HCT116 (cell line): ENCODE data around the gene GNG7. TPM values are rescaled to one million over a fixed set of nuclear protein-coding genes. Genes with fewer than 3 reads are reported as not detected.
A peak's percentile ranks its signal among the peaks of the same experiment; 100 is the strongest.

Source experiments
- ATAC-seq: fragments of 200-7000 bp; cut with Tn5 transposase; 2 replicates; pipeline ENCODE4 v1.9.1; 2020; ENCODE audit warnings: mild to moderate bottlenecking, moderate library complexity
- BruUV-seq: library from RNA; stranded (reverse); fragments of 400-500 nt; replicated peaks from 2 replicates; lab custom pipeline; 2021; lab: Mats Ljungman, UMichigan
- CTCF ChIA-PET: fragments of 300-600 bp; sonication (Branson Sonifier 250); formaldehyde crosslinking; loops from one replicate; lab custom pipeline; 2021; ENCODE audit warnings: antibody characterized with exemption; lab: Charles Lee
- POLR2A ChIA-PET: fragments of 300-600, 350-600 bp; sonication (Branson Sonifier 250); formaldehyde crosslinking; loops from one replicate; lab custom pipeline; 2021; ENCODE audit warnings: antibody characterized with exemption; lab: Charles Lee
- RAD21 ChIA-PET, 2 experiments: fragments of 300-600 bp; sonication (Branson Sonifier 250); formaldehyde crosslinking; loops; one replicate each; lab custom pipeline; 2023; ENCODE audit warnings: low total read pairs in 2 of 2; ENCODE audit not compliant: uncharacterized antibody in 2 of 2, unreplicated experiment in 2 of 2, low non-redundant PET in 1 of 2; lab: Charles Lee
- DNase-seq: peaks from one replicate; pipeline ENCODE4 v3.0.0-alpha.2; 2010; ENCODE audit warnings: low read depth, low spot score
- H2AFZ ChIP-seq: fragments of 200-600 bp; shearing (Covaris generic), sonication (generic); 2 replicates; pipeline ENCODE4 v1.6.1; 2017; ENCODE audit warnings: low read depth, mixed run types, mixed read lengths, antibody characterized with exemption, low read length; ENCODE audit not compliant: poor library complexity, severe bottlenecking
- H3K27ac ChIP-seq: 2 replicates; pipeline ENCODE4 v1.5.1; 2012; ENCODE audit warnings: low read depth, low read length
- H3K27me3 ChIP-seq: fragments of 200-600 bp; sonication (generic); 2 replicates; pipeline ENCODE4 v1.6.1; 2016; ENCODE audit warnings: mixed run types, low read length, mixed read lengths; ENCODE audit not compliant: insufficient read depth
- H3K36me3 ChIP-seq, 2 experiments: fragments of 200-500 bp in 1 of 2; fragments of 200-600 bp in 1 of 2; sonication (Bioruptor generic) in 1 of 2; sonication (generic) in 1 of 2; 2 replicates each; pipeline versions ENCODE4 v1.5.1 to v1.6.1; 2014 to 2016; ENCODE audit warnings: low read length in 2 of 2, inconsistent platforms in 1 of 2, mixed read lengths in 1 of 2, mixed run types in 1 of 2; ENCODE audit not compliant: insufficient read depth in 2 of 2, control insufficient read depth in 1 of 2
- H3K4me1 ChIP-seq, 2 experiments: fragments of 200-600 bp in 1 of 2; sonication (generic) in 1 of 2; 2 replicates each; pipeline versions ENCODE4 v1.5.1 to v1.6.1; 2012 to 2017; ENCODE audit warnings: low read length in 2 of 2, inconsistent platforms in 1 of 2, mild to moderate bottlenecking in 1 of 2, mixed read lengths in 1 of 2, mixed run types in 1 of 2, moderate library complexity in 1 of 2; ENCODE audit not compliant: insufficient read depth in 2 of 2, control insufficient read depth in 1 of 2
- H3K4me2 ChIP-seq: fragments of 200-600 bp; sonication (generic); 2 replicates; pipeline ENCODE4 v1.6.1; 2017; ENCODE audit warnings: mixed run types, low read length, mixed read lengths
- H3K4me3 ChIP-seq, 2 experiments: fragments of 200-600 bp in 1 of 2; sonication (generic) in 1 of 2; replicated peaks in 1 of 2; 2 replicates each; pipeline ENCODE4 v1.5.1; 2011 to 2016; ENCODE audit warnings: low read length in 2 of 2, control low read depth in 1 of 2, low read depth in 1 of 2, mild to moderate bottlenecking in 1 of 2, mixed read lengths in 1 of 2, mixed run types in 1 of 2
- H3K79me2 ChIP-seq: fragments of 200-600 bp; sonication (generic); 2 replicates; pipeline ENCODE4 v1.6.1; 2017; ENCODE audit warnings: mild to moderate bottlenecking, mixed run types, low read length, moderate library complexity, mixed read lengths; ENCODE audit not compliant: insufficient read depth
- H3K9ac ChIP-seq: fragments of 200-600 bp; sonication (generic); 2 replicates; pipeline ENCODE4 v1.6.1; 2016; ENCODE audit warnings: low read length, mixed read lengths
- H3K9me2 ChIP-seq: fragments of 200-600 bp; sonication (generic), shearing (Covaris generic); 2 replicates; pipeline ENCODE4 v1.6.1; 2017; ENCODE audit warnings: mixed run types, mild to moderate bottlenecking, moderate library complexity; ENCODE audit not compliant: insufficient read depth
- H3K9me3 ChIP-seq, 2 experiments: fragments of 200-500 bp in 1 of 2; fragments of 200-600 bp in 1 of 2; sonication (Bioruptor generic) in 1 of 2; sonication (generic) in 1 of 2; 2 replicates each; pipeline ENCODE4 v1.6.1; 2014 to 2017; ENCODE audit warnings: low read length in 2 of 2, mixed read lengths in 2 of 2, inconsistent platforms in 1 of 2, low read depth in 1 of 2, mild to moderate bottlenecking in 1 of 2, mixed run types in 1 of 2, moderate library complexity in 1 of 2; ENCODE audit not compliant: control insufficient read depth in 1 of 2, insufficient read depth in 1 of 2
- H4K20me1 ChIP-seq: fragments of 200-600 bp; sonication (generic), shearing (Covaris generic); 2 replicates; pipeline ENCODE4 v1.6.1; 2017; ENCODE audit warnings: mixed run types, mild to moderate bottlenecking, moderate library complexity; ENCODE audit not compliant: insufficient read depth
- CBX3 ChIP-seq: IDR thresholded peaks from 2 replicates; pipeline ENCODE4 v1.6.1; 2012; ENCODE audit warnings: low read depth
- CTCF ChIP-seq, 3 experiments: fragments of 200-600 bp in 1 of 3; sonication (generic) in 1 of 3; IDR thresholded peaks in 2 of 3; conservative IDR thresholded peaks in 1 of 3; 2 replicates each; pipeline ENCODE4 v1.5.1; 2012 to 2017; ENCODE audit warnings: low read depth in 2 of 3, low read length in 2 of 3, antibody characterized with exemption in 1 of 3, borderline replicate concordance in 1 of 3, control low read depth in 1 of 3, mild to moderate bottlenecking in 1 of 3, mixed read lengths in 1 of 3, mixed run types in 1 of 3, moderate library complexity in 1 of 3; ENCODE audit not compliant: insufficient read depth in 1 of 3
- EGR1 ChIP-seq: IDR thresholded peaks from 2 replicates; pipeline ENCODE4 v1.6.1; 2012; ENCODE audit warnings: low read depth
- ELF1 ChIP-seq: IDR thresholded peaks from 2 replicates; pipeline ENCODE4 v1.6.1; 2012; ENCODE audit warnings: low read depth, borderline replicate concordance
- EZH2phosphoT487 ChIP-seq: fragments of 200-600 bp; IDR thresholded peaks from 2 replicates; pipeline ENCODE4 v1.6.1; 2018; ENCODE audit warnings: antibody characterized with exemption, borderline replicate concordance
- FOSL1 ChIP-seq: IDR thresholded peaks from 2 replicates; pipeline ENCODE4 v1.6.1; 2012; ENCODE audit warnings: low read depth
- JUND ChIP-seq: IDR thresholded peaks from 2 replicates; pipeline ENCODE4 v1.6.1; 2012
- MAX ChIP-seq: IDR thresholded peaks from 2 replicates; pipeline ENCODE4 v1.6.1; 2012
- POLR2A ChIP-seq: IDR thresholded peaks from 2 replicates; pipeline ENCODE4 v1.7.0; 2011; ENCODE audit warnings: borderline replicate concordance; ENCODE audit not compliant: insufficient read depth, insufficient read length; ENCODE audit errors: extremely low read depth
- POLR2AphosphoS5 ChIP-seq: IDR thresholded peaks from 2 replicates; pipeline ENCODE4 v1.6.1; 2011; ENCODE audit warnings: mild to moderate bottlenecking, low read depth, low read length, moderate library complexity
- RAD21 ChIP-seq: IDR thresholded peaks from 2 replicates; pipeline ENCODE4 v1.6.1; 2012; ENCODE audit warnings: low read depth, mild to moderate bottlenecking
- SIN3A ChIP-seq: IDR thresholded peaks from 2 replicates; pipeline ENCODE4 v1.6.1; 2012; ENCODE audit warnings: low read depth
- SP1 ChIP-seq: IDR thresholded peaks from 2 replicates; pipeline ENCODE4 v1.6.1; 2012; ENCODE audit warnings: low read depth
- TCF7L2 ChIP-seq: IDR thresholded peaks from 2 replicates; pipeline ENCODE4 v1.7.0; 2011; ENCODE audit warnings: borderline replicate concordance, inconsistent platforms; ENCODE audit not compliant: insufficient read depth, insufficient read length; ENCODE audit errors: extremely low read depth
- YY1 ChIP-seq: IDR thresholded peaks from 2 replicates; pipeline ENCODE4 v1.6.1; 2011; ENCODE audit warnings: low read length, low read depth, moderate library complexity, mild to moderate bottlenecking; ENCODE audit not compliant: insufficient replicate concordance; ENCODE audit errors: extremely low read depth
- ZFX ChIP-seq: fragments of 450-650 bp; IDR thresholded peaks from 2 replicates; pipeline ENCODE4 v1.6.1; 2017
- intact Hi-C: fragments of 100-400 bp; cut with micrococcal nuclease; formaldehyde crosslinking; loops from 2 replicates; pipeline ENCODE4 v1.10.0; 2022
- total RNA-seq: library from RNA; stranded (reverse); gene quantifications from one replicate; pipeline ENCODE4 v1.2.1, GENCODE V29; 2021; ENCODE audit not compliant: unreplicated experiment

Gene GNG7
- total RNA-seq, 1 experiment from 2014 or later, result 11.3 TPM

GRCh38 chr19:2540646-2541454 lies 161.6 kb downstream of the GNG7 start:
- ChIA-PET POLR2A (interaction anchor here (0.9 to 6.8 kb wide), 7 partner anchors 10 to 78 kb away, joined by 3 to 55 read pairs (median 4); partner anchors contain the start of gene GADD45B), RAD21 (interaction anchor here in 1 of 2 experiments (1.3 kb wide), 1 partner anchor 65 kb away, joined by 4 read pairs; the partner anchor contains the start of gene GADD45B), CTCF (interaction anchor here (1.0 to 1.7 kb wide), 2 partner anchors 38 to 65 kb away, joined by 3 to 5 read pairs; partner anchors contain the start of gene GADD45B)
- ATAC-seq (peak; percentile 81), DNase-seq (peak; percentile 90)
- BruUV-seq, result no TSS peak
- Histone ChIP-seq H3K36me3 (no peaks in the 10 kb centered on the region), H3K4me2 (peak overlapping the region; percentile 74), H3K9ac (peak overlapping the region; percentile 69), H3K79me2 (no peaks in the 10 kb centered on the region), H3K27ac (peak overlapping the region; percentile 77), H2AFZ (no peak overlapping the region), H4K20me1 (no peaks in the 10 kb centered on the region), H3K9me3 (no peaks in the 10 kb centered on the region), H3K9me2 (no peaks in the 10 kb centered on the region), H3K27me3 (no peaks in the 10 kb centered on the region), H3K4me3 (peak overlapping the region; percentile 26 to 46), H3K4me1 (peaks cover 53 to 79% of the 10 kb centered on the region in 2 experiments)
- TF ChIP-seq CBX3, result peak; percentile 60; the same call in 1 of the 2 replicates
- peak; percentile 87 for TF ChIP-seq MAX
- 0 out of 2 replicates have a peak, but pooled peaks have one; percentile 15 for TF ChIP-seq ZFX
- TF ChIP-seq YY1, result peak; percentile 79
- peak; percentile 81 for TF ChIP-seq SP1
- TF ChIP-seq CTCF (IDR thresholded peaks at IDR 0.05 in 2 of 3, conservative IDR thresholded peaks at IDR 0.05 in 1 of 3; ENCODE audit: borderline replicate concordance in 1 of 3, insufficient read depth in 1 of 3, low read depth in 2 of 3, low read length in 2 of 3), result peak in 1 of 3 experiments; percentile 32; a peak in 1 of 6 replicates
- TF ChIP-seq RAD21, result peak; percentile 43
- TF ChIP-seq POLR2AphosphoS5, result peak; percentile 74; the same call in 1 of the 2 replicates
- no peak for TF ChIP-seq EZH2phosphoT487
- no peak for TF ChIP-seq EGR1
- TF ChIP-seq JUND, result peak; percentile 66
- peak; percentile 94 for TF ChIP-seq TCF7L2
- TF ChIP-seq FOSL1, result peak; percentile 66; the same call in 1 of the 2 replicates
- TF ChIP-seq POLR2A, result no peak
- no peak for TF ChIP-seq ELF1
- TF ChIP-seq SIN3A, result peak; percentile 98
- intact Hi-C loops, result loop anchor here (2.0 kb wide), 1 partner anchor 40 kb away; no protein-coding TSS in a partner anchor
